Epithelial cell of proximal tubule (primary cell): Measurements from ENCODE around the gene INSC. TPM values are rescaled to one million over a fixed set of nuclear protein-coding genes. Genes with fewer than 3 reads are reported as not detected.

Experiments used
- DNase-seq: peaks from one replicate; pipeline ENCODE4 v3.0.0-alpha.2; 2011; ENCODE audit warnings: low read depth
- H3K4me3 ChIP-seq: 2 replicates; pipeline ENCODE4 v1.5.1; 2011; ENCODE audit warnings: low read depth, mild to moderate bottlenecking, low read length
- total RNA-seq: library from RNA; depleted of rRNA; stranded (reverse); fragments of >200 nt; gene quantifications from 2 replicates; pipeline ENCODE4 v1.2.3, GENCODE V29; 2015
- TF ChIP-seq, protein P1 (sequence below): conservative IDR thresholded peaks from 2 replicates; pipeline ENCODE4 v1.5.1; 2012; ENCODE audit warnings: low read depth, mild to moderate bottlenecking, low read length

The INSC gene
- total RNA-seq, 1 donor from 2014 or later: 0.81 TPM

DNA sequence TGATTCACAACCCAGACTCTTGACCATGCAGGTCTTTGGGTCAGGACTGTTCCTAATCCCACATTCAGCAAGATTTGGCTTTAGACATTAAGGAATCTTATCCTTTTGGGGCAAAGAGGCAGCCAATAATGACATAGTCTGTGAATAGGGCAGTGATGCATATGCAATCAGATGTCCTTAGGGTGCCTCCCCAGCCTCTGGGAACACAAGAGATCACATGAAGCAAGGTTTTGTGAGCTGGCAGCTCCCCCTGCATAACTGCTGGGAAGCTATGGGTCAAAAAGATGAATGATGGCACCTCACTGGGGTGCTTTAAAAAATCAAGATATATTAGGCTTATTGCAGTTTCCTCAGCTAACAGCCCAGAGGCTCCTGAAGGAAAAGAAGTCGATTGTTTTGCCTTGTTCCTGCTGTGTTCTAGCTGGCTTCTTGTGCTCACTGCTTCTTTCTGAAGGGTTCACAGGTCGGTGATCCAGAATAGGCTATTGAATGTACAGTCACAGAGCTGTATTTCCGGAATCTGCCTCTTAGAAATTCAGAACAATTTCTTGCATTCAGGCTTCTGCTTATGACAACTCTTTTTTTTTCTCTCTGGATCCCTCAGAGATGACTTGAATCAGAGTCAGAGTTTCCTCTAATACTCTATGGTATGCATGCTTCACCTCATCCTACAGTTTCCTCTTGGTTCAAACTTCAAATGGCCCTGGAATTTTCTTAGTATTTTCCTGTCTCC, 31.7 kb downstream of the INSC start:
- H3K4me3 ChIP-seq: no peak overlapping the region
- TF ChIP-seq, protein P1, sequence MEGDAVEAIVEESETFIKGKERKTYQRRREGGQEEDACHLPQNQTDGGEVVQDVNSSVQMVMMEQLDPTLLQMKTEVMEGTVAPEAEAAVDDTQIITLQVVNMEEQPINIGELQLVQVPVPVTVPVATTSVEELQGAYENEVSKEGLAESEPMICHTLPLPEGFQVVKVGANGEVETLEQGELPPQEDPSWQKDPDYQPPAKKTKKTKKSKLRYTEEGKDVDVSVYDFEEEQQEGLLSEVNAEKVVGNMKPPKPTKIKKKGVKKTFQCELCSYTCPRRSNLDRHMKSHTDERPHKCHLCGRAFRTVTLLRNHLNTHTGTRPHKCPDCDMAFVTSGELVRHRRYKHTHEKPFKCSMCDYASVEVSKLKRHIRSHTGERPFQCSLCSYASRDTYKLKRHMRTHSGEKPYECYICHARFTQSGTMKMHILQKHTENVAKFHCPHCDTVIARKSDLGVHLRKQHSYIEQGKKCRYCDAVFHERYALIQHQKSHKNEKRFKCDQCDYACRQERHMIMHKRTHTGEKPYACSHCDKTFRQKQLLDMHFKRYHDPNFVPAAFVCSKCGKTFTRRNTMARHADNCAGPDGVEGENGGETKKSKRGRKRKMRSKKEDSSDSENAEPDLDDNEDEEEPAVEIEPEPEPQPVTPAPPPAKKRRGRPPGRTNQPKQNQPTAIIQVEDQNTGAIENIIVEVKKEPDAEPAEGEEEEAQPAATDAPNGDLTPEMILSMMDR: no peak
- DNase-seq: no peak

DNA sequence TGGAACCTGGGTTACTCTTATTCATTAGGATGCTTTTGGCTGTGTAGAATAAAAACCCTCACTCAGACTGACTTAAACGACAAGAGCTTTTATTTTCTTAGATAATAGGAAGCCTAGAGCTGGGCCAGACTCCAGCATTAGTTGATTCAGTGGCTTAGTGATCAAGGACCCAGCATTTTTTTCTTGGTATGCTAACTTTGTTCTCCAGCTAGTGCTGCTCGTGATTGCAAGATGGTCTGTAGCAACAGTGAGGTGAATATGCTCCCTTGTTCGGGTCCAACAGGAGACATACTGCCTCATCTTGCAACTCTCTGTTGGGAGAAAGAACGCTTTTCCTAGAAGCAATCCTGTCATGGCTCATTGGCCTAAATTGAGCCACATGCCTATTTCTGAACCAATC, 33.4 kb downstream of the INSC start:
- TF ChIP-seq, protein P1: no peak
- DNase-seq: no peak
- H3K4me3 ChIP-seq: no peak overlapping the region

DNA sequence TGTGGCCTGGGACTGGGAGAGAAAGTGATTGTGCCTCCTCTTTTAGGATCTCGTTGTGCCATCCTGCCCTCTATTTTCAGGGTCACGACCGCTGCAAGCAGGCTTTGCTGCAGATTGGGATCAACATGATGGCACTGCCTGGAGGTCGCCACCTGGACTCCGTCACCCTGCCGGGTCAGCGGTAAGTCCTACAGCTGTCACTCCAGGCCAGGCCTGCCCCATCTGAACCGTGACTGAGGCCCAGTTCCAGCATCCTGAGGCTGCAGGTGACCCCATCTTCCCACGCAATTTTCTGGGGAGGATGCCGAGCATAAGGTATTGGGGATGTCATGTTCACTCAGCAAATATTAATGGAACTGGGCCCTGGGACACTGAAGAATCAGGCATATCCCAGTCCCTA, 34.3 kb downstream of the INSC start:
- TF ChIP-seq, protein P1: no peak
- DNase-seq: no peak
- H3K4me3 ChIP-seq: no peak overlapping the region

DNA sequence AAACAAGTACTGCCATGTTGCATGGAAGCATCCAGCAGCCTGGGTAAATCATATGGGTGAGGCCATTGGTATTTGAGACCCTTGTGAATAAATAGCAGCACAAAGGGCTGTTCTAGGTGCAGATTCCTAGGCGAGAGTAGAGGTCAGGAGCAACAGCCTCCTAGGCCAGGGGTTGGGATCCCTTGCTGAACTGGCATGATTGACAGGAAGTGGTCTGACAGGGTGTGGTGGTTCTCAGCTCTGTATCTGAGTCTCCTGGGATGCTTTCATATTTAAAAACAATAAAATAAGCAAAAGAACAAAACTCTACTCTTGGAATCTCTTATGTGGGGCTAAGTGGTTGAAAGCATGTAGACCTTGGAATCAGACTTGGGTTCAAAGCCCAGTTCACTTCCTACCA, 35.8 kb downstream of the INSC start:
- TF ChIP-seq, protein P1: no peak
- no peak for DNase-seq

DNA sequence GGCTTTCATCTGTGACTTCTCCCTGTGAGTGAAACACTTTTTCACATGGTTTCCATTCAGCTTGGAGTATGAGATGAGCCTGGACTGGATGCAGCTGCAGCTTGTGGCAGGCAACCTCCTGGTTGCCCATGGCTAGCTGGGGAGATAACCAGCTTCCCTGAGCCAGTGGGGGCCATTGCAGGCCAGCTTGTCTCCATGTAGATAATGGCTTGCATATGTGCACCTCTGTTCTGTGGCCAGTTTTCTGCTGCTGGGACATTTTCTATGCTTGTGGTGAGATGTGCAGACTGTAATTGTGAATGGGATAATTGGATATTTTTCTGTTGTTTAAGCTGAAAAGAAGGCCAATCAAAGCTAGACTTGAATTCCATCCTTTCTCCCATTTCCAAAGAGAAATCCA, 38.5 kb downstream of the INSC start:
- TF ChIP-seq, protein P1: no peak
- DNase-seq: no peak

More for the DNA sequence above, 35.8 kb downstream of the INSC start:
- H3K4me3 ChIP-seq: no peak overlapping the region

DNA sequence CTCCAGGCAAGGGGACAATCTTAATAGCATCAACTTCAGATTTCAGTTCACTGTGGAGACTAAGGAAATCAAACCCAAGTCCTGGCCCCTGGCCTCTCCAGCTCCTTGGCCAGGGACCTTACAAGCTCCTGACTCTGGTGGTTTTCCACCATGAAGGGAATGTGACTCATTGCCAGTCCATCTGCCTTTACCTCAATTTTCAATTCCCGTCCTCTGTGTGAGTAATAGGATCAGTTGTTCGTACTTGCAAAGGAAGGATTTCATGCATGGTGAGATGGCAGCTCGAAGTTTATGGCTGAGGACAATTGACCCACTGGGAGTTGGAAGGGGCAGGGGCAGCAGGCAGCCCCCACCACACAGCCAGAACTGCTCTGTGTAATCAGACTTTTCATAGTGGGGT, 42.5 kb downstream of the INSC start:
- DNase-seq: peak; percentile 83
- TF ChIP-seq, protein P1: no peak
- no peak overlapping the region for H3K4me3 ChIP-seq

More for the DNA sequence above, 38.5 kb downstream of the INSC start:
- no peak overlapping the region for H3K4me3 ChIP-seq

DNA sequence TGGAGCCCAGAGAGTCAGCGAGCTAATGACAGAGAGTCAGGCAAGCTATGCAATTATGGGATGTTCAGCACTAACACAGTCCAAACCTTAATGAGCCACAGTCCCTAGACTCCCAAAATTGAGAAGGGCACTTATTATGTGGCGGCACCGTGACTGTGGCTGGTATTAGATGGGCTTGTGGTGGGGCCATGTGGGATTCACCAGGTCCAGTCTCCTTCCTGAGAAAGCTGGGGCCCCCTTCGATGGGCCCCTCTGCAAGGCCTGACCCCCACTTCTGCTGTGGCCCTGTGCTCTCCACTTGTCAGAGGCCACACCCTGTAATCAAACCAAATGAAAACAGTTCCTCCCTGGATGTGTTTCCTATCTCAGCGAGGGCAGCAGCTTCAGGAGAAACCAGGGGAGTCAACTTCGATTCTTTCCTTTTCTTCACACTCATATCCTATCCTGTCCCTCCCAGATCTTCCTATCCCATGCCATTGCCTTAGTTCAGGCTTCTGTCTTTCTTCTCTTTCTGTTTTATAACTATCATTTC, 42.9 kb downstream of the INSC start:
- TF ChIP-seq, protein P1: no peak
- no peak overlapping the region for H3K4me3 ChIP-seq
- DNase-seq: no peak
